Mesodermal cell (in vitro differentiated cells): ENCODE data around the gene VAPB.
"Not testable (repeated sequence)": the region's sequence is repeated elsewhere in the genome, so short reads cannot be mapped to it uniquely, and the experiment has no call there.

Source experiments
- H3K27ac ChIP-seq: 2 replicates; pipeline ENCODE4 v1.7.0; 2013; ENCODE audit warnings: mild to moderate bottlenecking, low read depth, low read length, moderate library complexity; ENCODE audit not compliant: severe bottlenecking
- H3K36me3 ChIP-seq: 2 replicates; pipeline ENCODE4 v1.7.1; 2013; ENCODE audit warnings: mild to moderate bottlenecking, low read length, moderate library complexity; ENCODE audit not compliant: control insufficient read depth, insufficient read depth
- H3K4me1 ChIP-seq: one replicate; pipeline ENCODE4 v1.7.1; 2013; ENCODE audit warnings: mild to moderate bottlenecking, low read length; ENCODE audit not compliant: insufficient read depth, control insufficient read depth, poor library complexity, severe bottlenecking
- H3K4me3 ChIP-seq: 2 replicates; pipeline ENCODE4 v1.7.0; 2013; ENCODE audit warnings: low read length, control low read depth, mild to moderate bottlenecking; ENCODE audit not compliant: insufficient read depth, poor library complexity, severe bottlenecking; ENCODE audit errors: extremely low read depth
- H3K9me3 ChIP-seq: 2 replicates; pipeline ENCODE4 v1.7.1; 2013; ENCODE audit warnings: mild to moderate bottlenecking, low read length, moderate library complexity; ENCODE audit not compliant: control insufficient read depth
- WGBS, 2 experiments: methylation state at CpG; one replicate each; pipeline ENCODE4 v1.1.5; 2013; ENCODE audit warnings: missing lambda C conversion rate in 2 of 2; ENCODE audit not compliant: insufficient coverage in 2 of 2; 5-methylcytosine and 5-hydroxymethylcytosine counted together

VAPB gene

GRCh38 chr20:58361481-58362205 is 27.4 kb upstream of the VAPB start:
- 87 to 89% methylated on average over 4 to 5 of the region's 9 CpGs for WGBS, 2 experiments
- Histone ChIP-seq H3K4me3 (no peak overlapping the region), H3K9me3 (no peaks in the 10 kb centered on the region), H3K27ac (peak overlapping the region; percentile 37), H3K4me1 (no peaks in the 10 kb centered on the region), H3K36me3 (peaks cover 36% of the 10 kb centered on the region)

- WGBS, 2 experiments: 100% methylated on average over 1 of the region's 1 CpG; no CpG with 5 or more reads in 1 of the 2 experiments
- peaks cover 31% of the 10 kb centered on the region for H3K36me3 ChIP-seq
- no peak overlapping the region for H3K4me3 ChIP-seq
- no peaks in the 10 kb centered on the region for H3K9me3 ChIP-seq
- peak overlapping the region; percentile 37 for H3K27ac ChIP-seq
- no peaks in the 10 kb centered on the region for H3K4me1 ChIP-seq
These were observed 26.9 kb upstream of the VAPB start for GRCh38 chr20:58362206-58362516.

- Histone ChIP-seq H3K36me3 (peaks cover 24% of the 10 kb centered on the region), H3K4me3 (no peak overlapping the region), H3K4me1 (no peaks in the 10 kb centered on the region), H3K27ac (no peak overlapping the region), H3K9me3 (no peaks in the 10 kb centered on the region)
- WGBS, 2 experiments: 89 to 100% methylated on average over 2 to 3 of the region's 4 CpGs
These were observed 26.1 kb upstream of the VAPB start for GRCh38 chr20:58362970-58363369.

GRCh38 chr20:58366866-58367265 is 22.2 kb upstream of the VAPB start:
- WGBS, 2 experiments: 100% methylated on average over 1 of the region's 3 CpGs; no CpG with 5 or more reads in 1 of the 2 experiments
- Histone ChIP-seq H3K4me3 (no peak overlapping the region), H3K4me1 (no peaks in the 10 kb centered on the region), H3K27ac (no peak overlapping the region), H3K9me3 (no peaks in the 10 kb centered on the region), H3K36me3 (peaks cover 11% of the 10 kb centered on the region)

- 45 to 58% methylated on average over 7 to 8 of the region's 9 CpGs for WGBS, 2 experiments
- Histone ChIP-seq H3K4me3 (no peak overlapping the region), H3K36me3 (no peaks in the 10 kb centered on the region), H3K4me1 (peaks cover 13% of the 10 kb centered on the region), H3K27ac (no peak overlapping the region), H3K9me3 (no peaks in the 10 kb centered on the region)
These were observed 16.2 kb upstream of the VAPB start for GRCh38 chr20:58372806-58373205.

- H3K27ac ChIP-seq, H3K9me3 ChIP-seq, H3K4me3 ChIP-seq, H3K36me3 ChIP-seq: not testable (repeated sequence)
- H3K4me1 ChIP-seq: peaks cover 13% of the 10 kb centered on the region
- 87 to 91% methylated on average over 7 to 8 of the region's 8 CpGs for WGBS, 2 experiments
These were observed 15.7 kb upstream of the VAPB start for GRCh38 chr20:58373296-58373695.

GRCh38 chr20:58374027-58374850 is 14.8 kb upstream of the VAPB start:
- WGBS, 2 experiments: 75 to 77% methylated on average over 13 to 18 of the region's 19 CpGs
- Histone ChIP-seq H3K36me3 (no peaks in the 10 kb centered on the region), H3K4me3 (no peak overlapping the region)

GRCh38 chr20:58374906-58375758 is 13.9 kb upstream of the VAPB start:
- no peaks in the 10 kb centered on the region for H3K9me3 ChIP-seq
- no peak overlapping the region for H3K27ac ChIP-seq
- WGBS, 2 experiments: 37 to 46% methylated on average over 5 to 7 of the region's 8 CpGs
- H3K4me1 ChIP-seq: peaks cover 13% of the 10 kb centered on the region
- no peak overlapping the region for H3K4me3 ChIP-seq
- no peaks in the 10 kb centered on the region for H3K36me3 ChIP-seq

More at GRCh38 chr20:58374027-58374850, 14.8 kb upstream of the VAPB start:
- Histone ChIP-seq H3K27ac (peak overlapping the region; percentile 57), H3K4me1 (peaks cover 13% of the 10 kb centered on the region), H3K9me3 (no peaks in the 10 kb centered on the region)

GRCh38 chr20:58375759-58376352 is 13.2 kb upstream of the VAPB start:
- peaks cover 13% of the 10 kb centered on the region for H3K4me1 ChIP-seq
- H3K36me3 ChIP-seq: no peaks in the 10 kb centered on the region
- WGBS, 2 experiments: 53 to 69% methylated on average over 2 to 4 of the region's 10 CpGs
- H3K9me3 ChIP-seq: no peaks in the 10 kb centered on the region
- no peak overlapping the region for H3K4me3 ChIP-seq
- H3K27ac ChIP-seq: no peak overlapping the region

GRCh38 chr20:58377017-58377416 is 12.0 kb upstream of the VAPB start:
- 100% methylated on average over 1 of the region's 1 CpG; no CpG with 5 or more reads in 1 of the 2 experiments for WGBS, 2 experiments

More at GRCh38 chr20:58377017-58377416, 12.0 kb upstream of the VAPB start:
- no peaks in the 10 kb centered on the region for H3K36me3 ChIP-seq
- no peaks in the 10 kb centered on the region for H3K9me3 ChIP-seq
- peaks cover 13% of the 10 kb centered on the region for H3K4me1 ChIP-seq
- no peak overlapping the region for H3K4me3 ChIP-seq
- no peak overlapping the region for H3K27ac ChIP-seq
